GM21786 (cell line): ENCODE results near the gene CA9.
A peak's percentile ranks its signal among the peaks of the same experiment; 100 is the strongest.

Experiments used
- ATAC-seq: cut with Tn5 transposase; IDR thresholded peaks from one replicate; pipeline ENCODE4 v1.9.1; 2021; ENCODE audit not compliant: unreplicated experiment

Gene CA9

GRCh38 chr9:35690614-35691333, 17.0 kb downstream of the CA9 start:
- ATAC-seq, result no peak

GRCh38 chr9:35691334-35691650, 17.6 kb downstream of the CA9 start:
- no peak for ATAC-seq

- no peak for ATAC-seq
These were observed 18.1 kb downstream of the CA9 start for GRCh38 chr9:35691757-35692301.

GRCh38 chr9:35695943-35696401, 22.2 kb downstream of the CA9 start:
- ATAC-seq, result no peak

GRCh38 chr9:35696520-35697215, 22.9 kb downstream of the CA9 start:
- ATAC-seq, result peak; percentile 80

GRCh38 chr9:35697486-35697885, 23.8 kb downstream of the CA9 start:
- no peak for ATAC-seq

- ATAC-seq, result no peak
These were observed 24.5 kb downstream of the CA9 start for GRCh38 chr9:35698231-35698630.

- ATAC-seq, result no peak
These were observed 26.3 kb downstream of the CA9 start for GRCh38 chr9:35700031-35700430.

- ATAC-seq, result no peak
These were observed 27.2 kb downstream of the CA9 start for GRCh38 chr9:35700942-35701341.

- ATAC-seq, result no peak
These were observed 29.0 kb downstream of the CA9 start for GRCh38 chr9:35702696-35703095.

GRCh38 chr9:35703906-35704672, 30.4 kb downstream of the CA9 start:
- ATAC-seq, result no peak

GRCh38 chr9:35705372-35705771, 31.6 kb downstream of the CA9 start:
- ATAC-seq, result no peak

- ATAC-seq, result no peak
These were observed 32.2 kb downstream of the CA9 start for GRCh38 chr9:35705836-35706430.

GRCh38 chr9:35706951-35707350, 33.2 kb downstream of the CA9 start:
- no peak for ATAC-seq

- no peak for ATAC-seq
These were observed 34.4 kb downstream of the CA9 start for GRCh38 chr9:35708146-35708545.

GRCh38 chr9:35710818-35711500, 37.2 kb downstream of the CA9 start:
- no peak for ATAC-seq

GRCh38 chr9:35711501-35712428, 38.0 kb downstream of the CA9 start:
- no peak for ATAC-seq

GRCh38 chr9:35712762-35713400, 39.2 kb downstream of the CA9 start:
- no peak for ATAC-seq

GRCh38 chr9:35713578-35713977, 39.9 kb downstream of the CA9 start:
- ATAC-seq, result no peak
